ENCODE measurements around the gene SEC14L3. TPM values are rescaled to one million over a fixed set of nuclear protein-coding genes. Genes with fewer than 3 reads are reported as not detected.

The SEC14L3 gene
- total RNA-seq, 1 experiment from 2014 or later: not detected

GRCh38 chr22:30430933-30431332 is 40.9 kb downstream of the SEC14L3 start:
- in situ Hi-C loops (cut with HindIII; ENCODE audit: low pct_unique_long_range_greater_than_20kb, low sequenced_read_pairs): no loop called here
- DNase-seq (ENCODE audit: low read depth, low spot score): no peak

GRCh38 chr22:30429887-30430286 is 41.9 kb downstream of the SEC14L3 start:
- in situ Hi-C loops (cut with HindIII; ENCODE audit: low pct_unique_long_range_greater_than_20kb, low sequenced_read_pairs): loop anchor here (10.0 kb wide), 1 partner anchor 105 kb away; the partner anchor contains the start of gene TBC1D10A
- DNase-seq (ENCODE audit: low read depth, low spot score): no peak

- in situ Hi-C loops (cut with HindIII; ENCODE audit: low pct_unique_long_range_greater_than_20kb, low sequenced_read_pairs): loop anchor here (10.0 kb wide), 1 partner anchor 103 kb away; the partner anchor contains the start of gene TBC1D10A
- peak; percentile 53 for DNase-seq (ENCODE audit: low read depth, low spot score)
Observed at GRCh38 chr22:30427871-30428270, 43.9 kb downstream of the SEC14L3 start.

GRCh38 chr22:30426388-30427353 is 45.1 kb downstream of the SEC14L3 start:
- peak; percentile 93 for DNase-seq (ENCODE audit: low read depth, low spot score)
- in situ Hi-C loops (cut with HindIII; ENCODE audit: low pct_unique_long_range_greater_than_20kb, low sequenced_read_pairs): loop anchor here (10.0 kb wide), 1 partner anchor 102 kb away; the partner anchor contains the start of gene TBC1D10A

GRCh38 chr22:30425616-30426387 is 46.0 kb downstream of the SEC14L3 start, which contains the start of gene MTFP1:
TSS of gene MTFP1 (plus strand) at chr22:30425768. CDS start at chr22:30425880, 112 bp downstream.
- peak; percentile 80 for DNase-seq (ENCODE audit: low read depth, low spot score)
- in situ Hi-C loops (cut with HindIII; ENCODE audit: low pct_unique_long_range_greater_than_20kb, low sequenced_read_pairs): loop anchor here (10.0 kb wide), 1 partner anchor 101 kb away; the partner anchor contains the start of gene TBC1D10A

GRCh38 chr22:30425327-30425615 is 46.5 kb downstream of the SEC14L3 start:
- in situ Hi-C loops (cut with HindIII; ENCODE audit: low pct_unique_long_range_greater_than_20kb, low sequenced_read_pairs): loop anchor here (10.0 kb wide), 1 partner anchor 100 kb away; the partner anchor contains the start of gene TBC1D10A
- DNase-seq (ENCODE audit: low read depth, low spot score): no peak

- in situ Hi-C loops (cut with HindIII; ENCODE audit: low pct_unique_long_range_greater_than_20kb, low sequenced_read_pairs): loop anchor here (10.0 kb wide), 1 partner anchor 100 kb away; the partner anchor contains the start of gene TBC1D10A
- peak; percentile 34 for DNase-seq (ENCODE audit: low read depth, low spot score)
Observed at GRCh38 chr22:30424534-30425326, 47.1 kb downstream of the SEC14L3 start.

- peak; percentile 100 for DNase-seq (ENCODE audit: low read depth, low spot score)
- in situ Hi-C loops (cut with HindIII; ENCODE audit: low pct_unique_long_range_greater_than_20kb, low sequenced_read_pairs): loop anchor here (10.0 kb wide), 1 partner anchor 99 kb away; the partner anchor contains the start of gene TBC1D10A
Observed at GRCh38 chr22:30423959-30424533, 47.8 kb downstream of the SEC14L3 start.

GRCh38 chr22:30423301-30423958 is 48.4 kb downstream of the SEC14L3 start:
- in situ Hi-C loops (cut with HindIII; ENCODE audit: low pct_unique_long_range_greater_than_20kb, low sequenced_read_pairs): loop anchor here (10.0 kb wide), 1 partner anchor 99 kb away; the partner anchor contains the start of gene TBC1D10A
- DNase-seq (ENCODE audit: low read depth, low spot score): peak; percentile 18

GRCh38 chr22:30422481-30423300 is 49.1 kb downstream of the SEC14L3 start:
- in situ Hi-C loops (cut with HindIII; ENCODE audit: low pct_unique_long_range_greater_than_20kb, low sequenced_read_pairs): loop anchor here (10.0 kb wide), 1 partner anchor 98 kb away; the partner anchor contains the start of gene TBC1D10A
- DNase-seq (ENCODE audit: low read depth, low spot score): peak; percentile 18

- no peak for DNase-seq (ENCODE audit: low read depth, low spot score)
- in situ Hi-C loops (cut with HindIII; ENCODE audit: low pct_unique_long_range_greater_than_20kb, low sequenced_read_pairs): loop anchor here (10.0 kb wide), 1 partner anchor 97 kb away; the partner anchor contains the start of gene TBC1D10A
Observed at GRCh38 chr22:30421695-30422480, 49.9 kb downstream of the SEC14L3 start.

GRCh38 chr22:30420347-30421125 is 51.3 kb downstream of the SEC14L3 start:
- in situ Hi-C loops (cut with HindIII; ENCODE audit: low pct_unique_long_range_greater_than_20kb, low sequenced_read_pairs): loop anchor here (10.0 kb wide), 1 partner anchor 96 kb away; the partner anchor contains the start of gene TBC1D10A
- DNase-seq (ENCODE audit: low read depth, low spot score): no peak

- in situ Hi-C loops (cut with HindIII; ENCODE audit: low pct_unique_long_range_greater_than_20kb, low sequenced_read_pairs): no loop called here
- no peak for DNase-seq (ENCODE audit: low read depth, low spot score)
Observed at GRCh38 chr22:30416837-30417236, 55.0 kb downstream of the SEC14L3 start.

- no peak for DNase-seq (ENCODE audit: low read depth, low spot score)
- in situ Hi-C loops (cut with HindIII; ENCODE audit: low pct_unique_long_range_greater_than_20kb, low sequenced_read_pairs): no loop called here
Observed at GRCh38 chr22:30416403-30416802, 55.4 kb downstream of the SEC14L3 start.
